ENCODE measurements around the gene MED8.

GRCh38 chr1:43339584-43340232 is 49.9 kb downstream of the MED8 start:
- TF ChIP-seq EZH2 (IDR thresholded peaks at IDR 0.05) = no peak
- no peak for TF ChIP-seq CTCF (IDR thresholded peaks at IDR 0.05)

All from neural progenitor cell (in vitro differentiated cells).